Central memory CD8-positive, alpha-beta T cell (primary cell): ENCODE data around the gene ZNF212.

Experiments used
- ATAC-seq: fragments of 150-1000 bp; cut with Tn5 transposase; replicated peaks from 2 replicates; pipeline ENCODE4 v1.10.0; 2022; ENCODE audit warnings: mild to moderate bottlenecking, moderate FRiP score, moderate number of reproducible peaks; ENCODE audit not compliant: poor library complexity, severe bottlenecking; ENCODE audit errors: extremely low read depth
- DNase-seq, 2 donors: peaks; one replicate each; pipeline ENCODE4 v3.0.0; 2021; ENCODE audit warnings: low spot score in 2 of 2
- H3K27ac Mint-ChIP-seq: one replicate; pipeline ENCODE4 v1.8.0; 2022; ENCODE audit warnings: low read depth, mild to moderate bottlenecking, moderate library complexity, mixed read lengths
- H3K27me3 Mint-ChIP-seq: one replicate; pipeline ENCODE4 v1.8.0; 2022; ENCODE audit warnings: mixed read lengths
- H3K36me3 Mint-ChIP-seq: one replicate; pipeline ENCODE4 v1.8.0; 2022; ENCODE audit warnings: mild to moderate bottlenecking, moderate library complexity, mixed read lengths; ENCODE audit not compliant: insufficient read depth
- H3K4me1 Mint-ChIP-seq: one replicate; pipeline ENCODE4 v1.8.0; 2022; ENCODE audit warnings: mixed read lengths
- H3K4me3 Mint-ChIP-seq: one replicate; pipeline ENCODE4 v1.8.0; 2022; ENCODE audit warnings: mild to moderate bottlenecking, moderate library complexity, mixed read lengths
- H3K9me3 Mint-ChIP-seq: one replicate; pipeline ENCODE4 v1.8.0; 2022; ENCODE audit warnings: mixed read lengths

The ZNF212 gene

DNA sequence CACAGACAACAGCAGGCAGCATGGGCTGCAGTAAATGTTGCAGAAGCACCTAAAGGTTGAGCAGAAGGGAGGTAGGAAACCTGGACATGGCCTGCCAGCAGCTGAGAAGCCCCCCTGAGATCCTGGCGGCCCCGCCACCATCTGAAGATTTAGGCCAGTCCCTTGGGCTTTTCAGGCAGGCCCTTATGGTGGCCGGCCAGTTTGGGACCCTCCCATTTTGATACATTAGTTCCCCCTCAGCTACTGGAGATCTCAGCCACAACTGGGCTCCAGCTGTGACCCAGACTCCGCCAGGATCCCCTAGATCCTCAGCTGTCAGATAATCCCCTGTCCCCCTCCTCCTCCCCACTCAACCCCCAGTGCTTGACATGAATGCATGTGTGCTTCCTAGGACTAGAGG, 56.9 kb downstream of the ZNF212 start:
- no peaks in the 10 kb centered on the region for H3K4me1 Mint-ChIP-seq
- DNase-seq (peak in 1 of 2 donors; percentile 4), ATAC-seq (no peak)
- no peaks in the 10 kb centered on the region for H3K9me3 Mint-ChIP-seq
- H3K4me3 Mint-ChIP-seq: no peak overlapping the region
- H3K27ac Mint-ChIP-seq: no peak overlapping the region
- H3K36me3 Mint-ChIP-seq: peaks cover 4% of the 10 kb centered on the region
- H3K27me3 Mint-ChIP-seq: no peaks in the 10 kb centered on the region

DNA sequence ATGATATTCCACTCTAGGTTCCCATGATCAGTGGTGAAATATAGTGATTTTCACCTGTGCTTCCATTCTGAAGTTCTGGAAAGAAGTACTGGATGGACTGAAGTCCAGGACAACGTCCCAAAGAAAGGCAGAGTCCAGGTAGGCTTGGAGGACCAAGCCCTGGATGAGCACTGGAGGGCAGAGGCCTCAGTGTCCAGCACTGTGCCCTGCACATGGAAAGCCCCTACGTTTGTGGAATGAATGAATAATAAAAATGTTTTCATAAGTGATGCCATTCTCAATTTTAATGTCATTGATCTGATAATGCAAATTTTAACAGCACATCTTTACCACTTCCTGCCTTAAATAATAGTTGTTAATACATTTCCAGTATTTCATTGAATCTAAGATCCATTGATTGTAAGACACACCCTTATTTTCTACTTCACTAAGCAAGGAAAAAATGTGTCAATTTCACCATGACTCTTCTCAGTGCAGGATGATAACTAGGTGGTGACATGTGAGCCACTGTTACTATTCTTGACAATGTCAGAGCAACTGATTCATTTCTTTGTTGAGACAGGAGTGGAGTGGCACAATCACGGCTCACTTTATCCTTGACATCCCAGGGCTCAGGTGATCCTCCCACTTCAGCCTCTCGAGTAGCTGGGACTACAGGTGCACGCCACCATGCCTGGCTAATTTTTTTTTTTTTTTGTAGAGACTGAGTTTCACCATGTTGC, 57.7 kb downstream of the ZNF212 start:
- Mint-ChIP-seq H3K4me3 (no peak overlapping the region), H3K27me3 (no peaks in the 10 kb centered on the region), H3K9me3 (no peaks in the 10 kb centered on the region), H3K27ac (no peak overlapping the region), H3K4me1 (no peaks in the 10 kb centered on the region), H3K36me3 (peaks cover 4% of the 10 kb centered on the region)
- DNase-seq (no peak), ATAC-seq (no peak)

DNA sequence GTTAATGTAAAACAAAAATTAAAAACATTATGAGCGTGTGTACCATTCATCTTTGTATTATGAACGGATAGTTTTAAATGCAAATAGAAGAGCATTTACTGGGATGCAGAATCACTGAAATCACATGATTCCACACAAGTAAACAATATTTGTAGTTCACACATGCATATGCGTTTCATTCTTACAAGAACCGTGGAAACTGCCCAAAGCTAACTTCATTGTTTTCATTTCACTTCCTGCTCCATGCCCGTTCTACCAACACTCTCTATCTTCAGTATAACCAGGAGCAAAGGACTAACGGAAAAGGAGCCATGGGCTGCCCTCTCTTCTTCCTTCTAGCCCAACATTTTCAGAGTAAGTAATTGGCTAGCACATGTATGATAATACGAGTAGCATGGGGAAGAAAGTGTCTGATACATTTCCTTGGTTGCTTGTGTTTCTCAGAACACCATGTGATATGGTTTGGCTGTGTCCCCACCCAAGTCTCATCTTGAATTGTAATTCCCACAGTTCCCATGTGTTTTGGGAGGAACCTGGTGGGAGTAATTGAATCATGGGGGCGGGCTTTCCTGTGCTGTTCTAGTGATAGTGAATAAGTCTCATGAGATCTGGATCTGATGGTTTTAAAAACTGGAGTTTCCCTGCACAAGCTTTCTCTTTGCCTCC, 61.3 kb downstream of the ZNF212 start:
- no peak for DNase-seq
- H3K36me3 Mint-ChIP-seq: peaks cover 4% of the 10 kb centered on the region
- no peak for ATAC-seq
- no peaks in the 10 kb centered on the region for H3K4me1 Mint-ChIP-seq
- no peak overlapping the region for H3K4me3 Mint-ChIP-seq
- H3K27ac Mint-ChIP-seq: no peak overlapping the region
- H3K27me3 Mint-ChIP-seq: peaks cover 4% of the 10 kb centered on the region
- no peaks in the 10 kb centered on the region for H3K9me3 Mint-ChIP-seq

DNA sequence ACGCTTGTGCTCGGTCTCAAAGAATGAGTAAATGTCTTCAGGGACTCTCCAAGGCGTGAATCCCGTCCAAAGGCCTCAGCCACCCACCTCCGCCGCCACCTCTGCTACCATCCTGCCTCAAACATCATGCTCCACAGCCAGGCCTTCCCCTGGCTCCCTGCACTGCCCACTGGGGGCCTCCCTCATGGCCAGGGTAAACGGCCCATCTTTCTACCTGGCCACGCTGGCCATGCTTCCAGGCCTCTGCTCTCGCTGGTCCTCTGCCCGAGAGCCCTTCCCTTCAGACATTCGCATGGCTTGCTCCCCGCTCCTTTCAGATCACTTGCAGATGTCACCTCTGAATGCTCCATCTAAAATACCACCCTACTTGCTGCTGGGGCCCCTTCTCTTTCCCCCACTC, 62.8 kb downstream of the ZNF212 start:
- no peak overlapping the region for H3K4me3 Mint-ChIP-seq
- H3K27me3 Mint-ChIP-seq: peaks cover 9% of the 10 kb centered on the region
- no peaks in the 10 kb centered on the region for H3K4me1 Mint-ChIP-seq
- H3K36me3 Mint-ChIP-seq: no peaks in the 10 kb centered on the region
- H3K9me3 Mint-ChIP-seq: no peaks in the 10 kb centered on the region
- ATAC-seq: no peak
- H3K27ac Mint-ChIP-seq: no peak overlapping the region
- no peak for DNase-seq

- DNase-seq (no peak), ATAC-seq (no peak)
- no peaks in the 10 kb centered on the region for H3K4me1 Mint-ChIP-seq
- no peaks in the 10 kb centered on the region for H3K9me3 Mint-ChIP-seq
- H3K27ac Mint-ChIP-seq: no peak overlapping the region
- H3K36me3 Mint-ChIP-seq: no peaks in the 10 kb centered on the region
- no peak overlapping the region for H3K4me3 Mint-ChIP-seq
- H3K27me3 Mint-ChIP-seq: peaks cover 9% of the 10 kb centered on the region
Measured at GRCh38 chr7:149302865-149303264, 63.4 kb downstream of the ZNF212 start.

DNA sequence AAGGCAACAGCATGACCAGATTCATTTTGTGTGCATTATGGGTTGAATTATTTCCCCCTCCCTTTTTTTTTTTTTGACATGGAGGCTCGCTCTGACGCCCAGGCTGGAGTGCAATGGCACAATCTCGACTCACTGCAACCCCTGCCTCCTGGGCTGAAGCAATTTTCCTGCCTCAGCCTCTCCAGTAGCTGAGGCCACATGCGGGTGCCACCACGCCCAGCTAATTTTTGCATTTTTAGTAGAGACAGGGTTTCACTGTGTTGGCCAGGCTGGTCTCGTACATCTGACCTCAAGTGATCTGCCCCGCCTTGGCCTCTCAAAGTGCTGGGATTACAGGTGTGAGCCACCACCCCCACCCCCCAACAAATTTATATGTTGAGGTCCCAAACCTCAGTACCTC, 64.6 kb downstream of the ZNF212 start:
- no peak for ATAC-seq
- Mint-ChIP-seq H3K4me1 (no peaks in the 10 kb centered on the region), H3K9me3 (no peaks in the 10 kb centered on the region), H3K27me3 (peaks cover 9% of the 10 kb centered on the region), H3K4me3 (no peak overlapping the region), H3K27ac (no peak overlapping the region), H3K36me3 (no peaks in the 10 kb centered on the region)
- no peak for DNase-seq
